Measurements from ENCODE around the gene PPOX.

GRCh38 chr1:161132410-161133219 is 33.6 kb upstream of the PPOX start, which contains the start of gene DEDD:
- TF ChIP-seq, protein P1, sequence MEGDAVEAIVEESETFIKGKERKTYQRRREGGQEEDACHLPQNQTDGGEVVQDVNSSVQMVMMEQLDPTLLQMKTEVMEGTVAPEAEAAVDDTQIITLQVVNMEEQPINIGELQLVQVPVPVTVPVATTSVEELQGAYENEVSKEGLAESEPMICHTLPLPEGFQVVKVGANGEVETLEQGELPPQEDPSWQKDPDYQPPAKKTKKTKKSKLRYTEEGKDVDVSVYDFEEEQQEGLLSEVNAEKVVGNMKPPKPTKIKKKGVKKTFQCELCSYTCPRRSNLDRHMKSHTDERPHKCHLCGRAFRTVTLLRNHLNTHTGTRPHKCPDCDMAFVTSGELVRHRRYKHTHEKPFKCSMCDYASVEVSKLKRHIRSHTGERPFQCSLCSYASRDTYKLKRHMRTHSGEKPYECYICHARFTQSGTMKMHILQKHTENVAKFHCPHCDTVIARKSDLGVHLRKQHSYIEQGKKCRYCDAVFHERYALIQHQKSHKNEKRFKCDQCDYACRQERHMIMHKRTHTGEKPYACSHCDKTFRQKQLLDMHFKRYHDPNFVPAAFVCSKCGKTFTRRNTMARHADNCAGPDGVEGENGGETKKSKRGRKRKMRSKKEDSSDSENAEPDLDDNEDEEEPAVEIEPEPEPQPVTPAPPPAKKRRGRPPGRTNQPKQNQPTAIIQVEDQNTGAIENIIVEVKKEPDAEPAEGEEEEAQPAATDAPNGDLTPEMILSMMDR (IDR thresholded peaks at IDR 0.05) = peak in 2 of 4 experiments; percentile 3 to 7
- TF ChIP-seq POLR2AphosphoS5 (IDR thresholded peaks at IDR 0.05) (peak; percentile 69), POLR2A (IDR thresholded peaks at IDR 0.05) (peak; percentile 46)

Measured in prostate gland (tissue), 2 donors.